ENCODE results near the gene DNAJB6. TPM values are rescaled to one million over a fixed set of nuclear protein-coding genes. Genes with fewer than 3 reads are reported as not detected.

Gene DNAJB6
- total and polyA plus RNA-seq, 12 donors, result 38.4 to 195 (median 80.4) TPM

DNA sequence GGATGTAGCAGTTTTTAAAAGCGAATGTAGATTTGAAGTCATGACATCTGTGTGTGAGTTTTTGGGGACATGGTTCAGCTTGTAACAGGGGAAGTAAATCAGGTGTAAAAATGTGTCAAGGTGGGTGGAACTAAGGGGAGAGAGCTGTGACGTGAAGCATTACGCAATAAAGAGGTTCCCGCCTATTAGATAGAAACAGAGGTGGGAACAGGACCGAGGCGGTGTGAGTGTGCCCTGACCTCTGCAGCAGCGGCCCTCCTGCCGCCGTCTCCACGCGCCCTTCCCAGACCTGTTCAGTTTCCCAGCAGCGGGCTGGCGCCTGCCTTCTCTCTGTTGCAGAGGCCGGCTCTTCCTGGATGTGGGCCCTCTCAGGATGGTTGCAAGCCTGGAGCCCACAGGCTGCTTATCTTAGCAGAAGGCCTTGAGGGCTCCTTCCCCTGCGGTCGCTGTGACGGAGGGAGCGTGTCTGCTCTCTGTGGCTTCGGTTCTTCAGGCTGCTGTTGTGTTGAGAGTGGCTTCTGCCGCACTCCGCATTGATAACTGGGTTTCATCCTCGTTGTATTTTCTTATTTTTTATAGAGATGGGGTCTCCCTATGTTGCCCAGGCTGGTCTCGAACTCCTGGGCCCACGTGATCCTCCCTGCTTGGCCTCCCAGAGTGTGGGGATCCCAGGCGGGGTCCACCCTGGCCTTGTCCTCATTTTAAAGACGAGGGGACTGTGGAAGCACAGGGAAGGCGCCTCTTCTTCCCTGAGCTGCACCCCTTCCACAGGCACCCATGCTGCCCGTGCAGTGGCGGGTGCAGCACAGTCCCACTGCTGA, 65.0 kb downstream of the DNAJB6 start:
- no peaks in the 10 kb centered on the region for H3K27me3 ChIP-seq
- H3K36me3 ChIP-seq (replicated peaks in 1 of 2), result peaks cover 0 to 18% of the 10 kb centered on the region in 2 donors
- H3K27ac ChIP-seq, result no peak overlapping the region
- peaks cover 4 to 33% of the 10 kb centered on the region in 2 donors for H3K4me1 ChIP-seq (replicated peaks in 1 of 2)
- no peaks in the 10 kb centered on the region for H3K9me3 ChIP-seq (replicated peaks in 1 of 3)
- no peak overlapping the region for H3K4me3 ChIP-seq
- peak in 4 of 7 donors; percentile 44 to 63 (median 48) for DNase-seq
- WGBS, 4 donors, result 77 to 85% (median 83%) methylated on average over 24 to 29 of the region's 29 CpGs
- no peak for TF ChIP-seq POLR2A (IDR thresholded peaks at IDR 0.05)
- TF ChIP-seq, protein P1, sequence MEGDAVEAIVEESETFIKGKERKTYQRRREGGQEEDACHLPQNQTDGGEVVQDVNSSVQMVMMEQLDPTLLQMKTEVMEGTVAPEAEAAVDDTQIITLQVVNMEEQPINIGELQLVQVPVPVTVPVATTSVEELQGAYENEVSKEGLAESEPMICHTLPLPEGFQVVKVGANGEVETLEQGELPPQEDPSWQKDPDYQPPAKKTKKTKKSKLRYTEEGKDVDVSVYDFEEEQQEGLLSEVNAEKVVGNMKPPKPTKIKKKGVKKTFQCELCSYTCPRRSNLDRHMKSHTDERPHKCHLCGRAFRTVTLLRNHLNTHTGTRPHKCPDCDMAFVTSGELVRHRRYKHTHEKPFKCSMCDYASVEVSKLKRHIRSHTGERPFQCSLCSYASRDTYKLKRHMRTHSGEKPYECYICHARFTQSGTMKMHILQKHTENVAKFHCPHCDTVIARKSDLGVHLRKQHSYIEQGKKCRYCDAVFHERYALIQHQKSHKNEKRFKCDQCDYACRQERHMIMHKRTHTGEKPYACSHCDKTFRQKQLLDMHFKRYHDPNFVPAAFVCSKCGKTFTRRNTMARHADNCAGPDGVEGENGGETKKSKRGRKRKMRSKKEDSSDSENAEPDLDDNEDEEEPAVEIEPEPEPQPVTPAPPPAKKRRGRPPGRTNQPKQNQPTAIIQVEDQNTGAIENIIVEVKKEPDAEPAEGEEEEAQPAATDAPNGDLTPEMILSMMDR (IDR thresholded peaks at IDR 0.05), result no peak
- intact Hi-C loops (cut with DNase I), result no loop called here

DNA sequence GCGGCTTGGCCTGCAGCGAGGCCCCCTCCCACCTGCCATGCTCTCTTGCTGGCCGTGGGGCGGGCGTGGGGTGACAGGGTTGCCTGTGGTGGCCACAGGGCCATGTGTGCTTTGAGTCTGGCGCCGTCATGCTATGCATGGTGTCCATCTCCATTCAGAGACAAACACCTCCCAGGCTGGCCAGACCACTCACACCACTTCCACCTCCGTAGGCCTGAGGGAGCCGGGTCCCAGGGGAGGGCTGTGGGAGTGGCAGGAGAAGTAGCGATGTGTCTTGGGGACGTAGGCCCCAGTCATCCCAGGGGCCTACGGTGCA, 65.5 kb downstream of the DNAJB6 start:
- WGBS, 4 donors, result 82 to 96% (median 94%) methylated on average over 5 to 12 of the region's 12 CpGs
- DNase-seq, result no peak
- intact Hi-C loops (cut with DNase I), result no loop called here
- Histone ChIP-seq H3K4me1 (replicated peaks in 1 of 2) (peaks cover 4 to 33% of the 10 kb centered on the region in 2 donors), H3K4me3 (no peak overlapping the region), H3K27me3 (no peaks in the 10 kb centered on the region), H3K9me3 (replicated peaks in 1 of 3) (no peaks in the 10 kb centered on the region), H3K36me3 (replicated peaks in 1 of 2) (peaks cover 0 to 14% of the 10 kb centered on the region in 2 donors), H3K27ac (no peak overlapping the region)
- no peak for TF ChIP-seq POLR2A (IDR thresholded peaks at IDR 0.05)
- TF ChIP-seq, protein P1 (IDR thresholded peaks at IDR 0.05), result no peak

DNA sequence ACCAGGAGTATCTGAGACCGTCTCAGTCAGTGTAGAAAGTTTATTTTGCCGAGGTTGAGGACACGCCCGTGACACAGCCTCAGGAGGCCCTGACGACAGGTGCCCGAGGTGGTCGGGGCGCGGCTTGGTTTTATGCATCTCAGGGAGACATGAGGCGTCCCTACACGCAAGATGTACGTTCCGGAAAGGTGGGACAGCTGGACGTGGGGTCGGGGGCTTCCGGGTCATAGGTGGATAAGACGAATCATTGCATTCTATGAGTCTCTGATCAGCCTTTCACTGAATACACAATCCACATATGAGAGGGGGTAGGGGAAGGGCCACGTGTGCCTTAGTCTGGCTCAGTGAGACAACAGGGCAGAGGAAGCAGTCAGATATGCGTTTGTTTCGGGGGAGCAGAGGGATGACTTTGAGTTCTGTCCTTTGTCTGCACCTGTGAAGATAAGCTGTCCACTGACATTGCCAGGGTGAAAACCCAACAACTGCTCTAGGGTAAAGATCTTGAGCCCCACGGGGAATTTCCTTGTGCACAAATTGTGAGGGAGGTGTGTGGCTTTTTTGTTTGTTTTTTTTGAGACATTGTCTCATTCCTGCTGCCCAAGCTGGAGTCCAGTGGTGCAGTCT, 66.2 kb downstream of the DNAJB6 start:
- Histone ChIP-seq H3K27ac (no peak overlapping the region), H3K9me3 (replicated peaks in 1 of 3) (no peaks in the 10 kb centered on the region), H3K4me3 (no peak overlapping the region), H3K36me3 (replicated peaks in 1 of 2) (peaks cover 0 to 14% of the 10 kb centered on the region in 2 donors), H3K27me3 (no peaks in the 10 kb centered on the region), H3K4me1 (replicated peaks in 1 of 2) (peaks cover 4 to 29% of the 10 kb centered on the region in 2 donors)
- no peak for DNase-seq
- WGBS, 4 donors, result 89 to 92% (median 90%) methylated on average over 20 to 21 of the region's 21 CpGs
- intact Hi-C loops (cut with DNase I), result no loop called here
- no peak for TF ChIP-seq POLR2A (IDR thresholded peaks at IDR 0.05)
- TF ChIP-seq, protein P1 (IDR thresholded peaks at IDR 0.05), result no peak

DNA sequence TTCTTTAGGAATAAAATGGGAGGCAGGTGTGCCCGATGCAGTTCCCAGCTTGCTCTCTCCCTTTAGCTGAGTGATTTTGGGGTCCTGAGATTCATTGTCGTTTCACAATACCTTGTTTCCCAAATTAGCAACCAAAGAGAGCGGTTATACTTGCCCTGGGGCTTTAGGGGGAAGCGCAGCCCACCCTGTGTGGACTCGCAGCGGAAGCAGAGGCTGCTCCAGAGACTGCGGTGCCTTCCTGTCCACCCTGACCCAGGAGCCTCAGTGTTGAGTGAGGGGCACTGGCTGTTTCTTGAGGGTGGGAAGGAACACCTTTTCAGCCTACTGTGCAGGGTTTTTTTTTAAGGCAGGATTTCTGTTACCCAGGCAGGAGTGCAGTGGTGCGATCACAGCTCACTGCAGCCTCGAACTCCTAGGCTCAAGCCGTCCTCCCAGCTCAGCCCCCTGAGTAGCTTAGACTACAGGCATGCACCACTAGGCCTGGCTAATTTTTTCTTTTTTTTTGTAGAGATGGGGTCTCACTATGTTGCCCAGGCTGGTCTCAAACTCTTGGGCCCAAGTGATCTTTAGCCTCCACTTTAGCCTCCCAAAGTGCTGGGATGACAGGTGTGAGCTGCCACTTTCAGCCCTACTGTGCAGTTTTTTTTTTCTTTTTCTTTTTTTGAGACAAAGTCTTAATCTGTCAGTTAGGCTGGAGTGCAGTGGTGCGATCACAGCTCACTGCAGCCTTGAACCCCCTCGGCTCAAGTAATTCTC, 67.0 kb downstream of the DNAJB6 start:
- Histone ChIP-seq H3K4me3 (no peak overlapping the region), H3K4me1 (replicated peaks in 1 of 2) (peaks cover 4 to 25% of the 10 kb centered on the region in 2 donors), H3K9me3 (replicated peaks in 1 of 3) (no peaks in the 10 kb centered on the region), H3K27me3 (no peaks in the 10 kb centered on the region), H3K27ac (no peak overlapping the region), H3K36me3 (replicated peaks in 1 of 2) (peaks cover 0 to 14% of the 10 kb centered on the region in 2 donors)
- WGBS, 4 donors, result 85 to 93% (median 88%) methylated on average over 8 to 12 of the region's 12 CpGs
- no peak for TF ChIP-seq POLR2A (IDR thresholded peaks at IDR 0.05)
- TF ChIP-seq, protein P1 (IDR thresholded peaks at IDR 0.05), result no peak
- peak in 1 of 7 donors; percentile 6 for DNase-seq
- intact Hi-C loops (cut with DNase I), result no loop called here
